ENCODE measurements around the gene CATSPERB.
A peak's percentile ranks its signal among the peaks of the same experiment; 100 is the strongest.

CATSPERB gene

GRCh38 chr14:91545946-91546716, 185.8 kb downstream of the CATSPERB start:
- Histone ChIP-seq H3K27ac (ENCODE audit: extremely low read depth, low read depth, low read length) (no peak overlapping the region), H3K9me3 (ENCODE audit: control insufficient read depth, insufficient read depth, low read depth, low read length) (no peaks in the 10 kb centered on the region), H3K36me3 (ENCODE audit: control insufficient read depth in 2 of 2, insufficient read depth in 1 of 2, low read length in 2 of 2) (no peaks in the 10 kb centered on the region), H3K4me3 (ENCODE audit: low read depth, low read length) (no peak overlapping the region), H3K4me1 (ENCODE audit: control insufficient read depth, insufficient read depth, low read length) (no peaks in the 10 kb centered on the region)
- POLR2A ChIA-PET, result no interaction called here
- CTCF ChIA-PET, result no interaction called here
- TF ChIP-seq MZF1 (tag by site-specific recombination; IDR thresholded peaks at IDR 0.05; ENCODE audit: borderline replicate concordance) (no peak), ZNF112 (tag by site-specific recombination; IDR thresholded peaks at IDR 0.05) (no peak), ZNF19 (tag by site-specific recombination; IDR thresholded peaks at IDR 0.05; ENCODE audit: low read depth) (no peak), ZNF146 (tag by site-specific recombination; IDR thresholded peaks at IDR 0.05) (no peak)

- Histone ChIP-seq H3K27ac (ENCODE audit: extremely low read depth, low read depth, low read length) (no peak overlapping the region), H3K9me3 (ENCODE audit: control insufficient read depth, insufficient read depth, low read depth, low read length) (no peaks in the 10 kb centered on the region), H3K4me3 (ENCODE audit: low read depth, low read length) (no peak overlapping the region), H3K4me1 (ENCODE audit: control insufficient read depth, insufficient read depth, low read length) (no peaks in the 10 kb centered on the region), H3K36me3 (ENCODE audit: control insufficient read depth in 2 of 2, insufficient read depth in 1 of 2, low read length in 2 of 2) (no peaks in the 10 kb centered on the region)
- CTCF ChIA-PET, result no interaction called here
- TF ChIP-seq ZNF132 (tag by site-specific recombination; IDR thresholded peaks at IDR 0.05; ENCODE audit: borderline replicate concordance) (no peak), ZNF366 (tag by site-specific recombination; conservative IDR thresholded peaks at IDR 0.05) (peak; percentile 95), REPIN1 (tag by site-specific recombination; IDR thresholded peaks at IDR 0.05; ENCODE audit: low read depth) (no peak), ZNF645 (tag by site-specific recombination; IDR thresholded peaks at IDR 0.05) (0 out of 2 replicates have a peak, but pooled peaks have one; percentile 7), ZNF311 (tag by site-specific recombination; IDR thresholded peaks at IDR 0.05; ENCODE audit: borderline replicate concordance) (no peak), REST (tag by site-specific recombination; IDR thresholded peaks at IDR 0.05) (no peak), ZBTB49 (tag by site-specific recombination; IDR thresholded peaks at IDR 0.05; ENCODE audit: low read depth) (no peak), ZNF449 (tag by site-specific recombination; IDR thresholded peaks at IDR 0.05) (no peak), PRDM1 (tag by site-specific recombination; IDR thresholded peaks at IDR 0.05) (peak; percentile 91), SP2 (tag by site-specific recombination; IDR thresholded peaks at IDR 0.05) (no peak)
- POLR2A ChIA-PET, result no interaction called here
These were observed 186.7 kb downstream of the CATSPERB start for GRCh38 chr14:91545204-91545603.

Measured in HEK293 (cell line).